Adipocyte (in vitro differentiated cells): ENCODE results near the gene CYP2C9.
"Not testable (repeated sequence)": the region's sequence is repeated elsewhere in the genome, so short reads cannot be mapped to it uniquely, and the experiment has no call there.

Experiments
- DNase-seq: peaks from one replicate; pipeline ENCODE4 v3.0.0-alpha.2; 2015; ENCODE audit warnings: low read depth
- H3K27me3 ChIP-seq: replicated peaks from 2 replicates; pipeline ENCODE4 v1.7.0; 2013; ENCODE audit warnings: mild to moderate bottlenecking, low read length, moderate library complexity; ENCODE audit not compliant: control insufficient read depth, insufficient read depth
- H3K36me3 ChIP-seq: 2 replicates; pipeline ENCODE4 v1.7.0; 2013; ENCODE audit warnings: low read length, mild to moderate bottlenecking, moderate library complexity; ENCODE audit not compliant: control insufficient read depth, insufficient read depth, severe bottlenecking
- H3K4me1 ChIP-seq: 2 replicates; pipeline ENCODE4 v1.7.0; 2013; ENCODE audit warnings: mild to moderate bottlenecking, low read length, moderate library complexity; ENCODE audit not compliant: control insufficient read depth, insufficient read depth
- H3K4me3 ChIP-seq: 2 replicates; pipeline ENCODE4 v1.7.0; 2013; ENCODE audit warnings: mild to moderate bottlenecking, low read length, moderate library complexity
- H3K9ac ChIP-seq: 2 replicates; pipeline ENCODE4 v1.7.0; 2013; ENCODE audit warnings: mild to moderate bottlenecking, low read length, moderate library complexity
- H3K9me3 ChIP-seq: 2 replicates; pipeline ENCODE4 v1.7.0; 2013; ENCODE audit warnings: mild to moderate bottlenecking, low read length, moderate library complexity; ENCODE audit not compliant: control insufficient read depth

The CYP2C9 gene

GRCh38 chr10:94938383-94938782 lies at the start of gene CYP2C9:
CYP2C9 (plus strand) TSS chr10:94938658; CDS start chr10:94938683, 25 bp downstream.
- Histone ChIP-seq H3K9ac (no peak within 1 kb of the TSS), H3K4me3 (no peak within 1 kb of the TSS), H3K4me1 (no peaks in the 10 kb centered on the region), H3K36me3 (no peaks in the 10 kb centered on the region), H3K9me3 (peaks cover 7% of the 10 kb centered on the region), H3K27me3 (no peaks in the 10 kb centered on the region)
- no peak for DNase-seq

- H3K4me1 ChIP-seq = no peaks in the 10 kb centered on the region
- H3K36me3 ChIP-seq = no peaks in the 10 kb centered on the region
- H3K4me3 ChIP-seq = no peak overlapping the region
- H3K9me3 ChIP-seq = no peaks in the 10 kb centered on the region
- DNase-seq = no peak
- no peak overlapping the region for H3K9ac ChIP-seq
- no peaks in the 10 kb centered on the region for H3K27me3 ChIP-seq
Observed at GRCh38 chr10:94889123-94889522, 49.3 kb upstream of the CYP2C9 start.

GRCh38 chr10:94890264-94891022 lies 48.0 kb upstream of the CYP2C9 start:
- Histone ChIP-seq H3K4me3 (no peak overlapping the region), H3K27me3 (no peaks in the 10 kb centered on the region), H3K4me1 (no peaks in the 10 kb centered on the region), H3K36me3 (no peaks in the 10 kb centered on the region), H3K9me3 (no peaks in the 10 kb centered on the region), H3K9ac (no peak overlapping the region)
- no peak for DNase-seq

- DNase-seq, H3K9ac ChIP-seq, H3K9me3 ChIP-seq, H3K4me3 ChIP-seq, H3K4me1 ChIP-seq, H3K36me3 ChIP-seq, H3K27me3 ChIP-seq: not testable (repeated sequence)
Observed at GRCh38 chr10:94898414-94898813, 40.0 kb upstream of the CYP2C9 start.

GRCh38 chr10:94902080-94902479 lies 36.4 kb upstream of the CYP2C9 start:
- Histone ChIP-seq H3K9ac (no peak overlapping the region), H3K4me1 (no peaks in the 10 kb centered on the region), H3K27me3 (no peaks in the 10 kb centered on the region), H3K9me3 (peaks cover 3% of the 10 kb centered on the region), H3K4me3 (no peak overlapping the region), H3K36me3 (no peaks in the 10 kb centered on the region)
- no peak for DNase-seq

GRCh38 chr10:94902570-94902969 lies 35.9 kb upstream of the CYP2C9 start:
- Histone ChIP-seq H3K4me3 (no peak overlapping the region), H3K27me3 (no peaks in the 10 kb centered on the region), H3K9me3 (peaks cover 3% of the 10 kb centered on the region), H3K4me1 (no peaks in the 10 kb centered on the region), H3K9ac (no peak overlapping the region), H3K36me3 (no peaks in the 10 kb centered on the region)
- DNase-seq = no peak

GRCh38 chr10:94904506-94905148 lies 33.8 kb upstream of the CYP2C9 start:
- not testable (repeated sequence) for H3K4me1 ChIP-seq, H3K36me3 ChIP-seq, H3K4me3 ChIP-seq, H3K27me3 ChIP-seq, H3K9me3 ChIP-seq, DNase-seq, H3K9ac ChIP-seq

- Histone ChIP-seq H3K4me3 (no peak overlapping the region), H3K9ac (no peak overlapping the region), H3K27me3 (no peaks in the 10 kb centered on the region), H3K4me1 (no peaks in the 10 kb centered on the region), H3K36me3 (no peaks in the 10 kb centered on the region), H3K9me3 (peaks cover 16% of the 10 kb centered on the region)
- DNase-seq = no peak
Observed at GRCh38 chr10:94916423-94916822, 22.0 kb upstream of the CYP2C9 start.

GRCh38 chr10:94936721-94937120 lies 1.7 kb upstream of the CYP2C9 start:
- no peaks in the 10 kb centered on the region for H3K27me3 ChIP-seq
- DNase-seq = no peak

GRCh38 chr10:94943432-94944103 lies 5.1 kb downstream of the CYP2C9 start:
- H3K9ac ChIP-seq, H3K36me3 ChIP-seq, H3K9me3 ChIP-seq, DNase-seq, H3K27me3 ChIP-seq, H3K4me1 ChIP-seq, H3K4me3 ChIP-seq: not testable (repeated sequence)

More at GRCh38 chr10:94936721-94937120, 1.7 kb upstream of the CYP2C9 start:
- no peaks in the 10 kb centered on the region for H3K36me3 ChIP-seq
- no peak overlapping the region for H3K4me3 ChIP-seq
- H3K9ac ChIP-seq = no peak overlapping the region
- H3K4me1 ChIP-seq = no peaks in the 10 kb centered on the region
- H3K9me3 ChIP-seq = no peaks in the 10 kb centered on the region

GRCh38 chr10:94946181-94946580 lies 7.7 kb downstream of the CYP2C9 start:
- not testable (repeated sequence) for H3K4me3 ChIP-seq, H3K27me3 ChIP-seq, H3K36me3 ChIP-seq, H3K4me1 ChIP-seq, H3K9me3 ChIP-seq, H3K9ac ChIP-seq, DNase-seq
